HEK293 (cell line): Measurements from ENCODE around the gene SIPA1.
"Not testable (repeated sequence)": the region's sequence is repeated elsewhere in the genome, so short reads cannot be mapped to it uniquely, and the experiment has no call there.

Experiments
- CTCF ChIA-PET: fragments of 350-600 bp; formaldehyde crosslinking; extraction: SDS; loops from one replicate; lab custom pipeline; 2021; ENCODE audit warnings: antibody characterized with exemption; lab: Yijun Ruan, JAX
- POLR2A ChIA-PET: fragments of 300-600 bp; formaldehyde crosslinking; extraction: SDS; loops from one replicate; lab custom pipeline; 2020; ENCODE audit warnings: antibody characterized with exemption, inconsistent platforms; lab: Yijun Ruan, JAX
- H3K27ac ChIP-seq: fragments of 200-500 bp; sonication (Bioruptor generic); 2 replicates; pipeline ENCODE4 v1.5.1; 2014; ENCODE audit warnings: low read depth, low read length, control low read depth, inconsistent platforms; ENCODE audit errors: extremely low read depth
- H3K36me3 ChIP-seq, 2 experiments: fragments of 200-500 bp in 1 of 2; sonication (Bioruptor generic) in 1 of 2; 1 replicate in 1 of 2; 2 replicates in 1 of 2; pipeline ENCODE4 v1.5.1; 2014 to 2017; ENCODE audit warnings: inconsistent platforms in 2 of 2, low read length in 2 of 2; ENCODE audit not compliant: control insufficient read depth in 2 of 2, insufficient read depth in 1 of 2
- H3K4me1 ChIP-seq: fragments of 200-500 bp; sonication (Bioruptor generic); 2 replicates; pipeline ENCODE4 v1.5.1; 2014; ENCODE audit warnings: mild to moderate bottlenecking, low read length, inconsistent platforms; ENCODE audit not compliant: control insufficient read depth, insufficient read depth
- H3K4me3 ChIP-seq: 2 replicates; pipeline ENCODE4 v1.5.1; 2011; ENCODE audit warnings: low read depth, mild to moderate bottlenecking, control low read depth, low read length, moderate library complexity
- H3K9me3 ChIP-seq: fragments of 200-500 bp; sonication (Bioruptor generic); 2 replicates; pipeline ENCODE4 v1.5.1; 2014; ENCODE audit warnings: low read depth, low read length, inconsistent platforms; ENCODE audit not compliant: control insufficient read depth, insufficient read depth
- BCL11B ChIP-seq: fragments of 450-650 bp; formaldehyde crosslinking; IDR thresholded peaks from 2 replicates; pipeline ENCODE4 v1.5.1; 2016; ENCODE audit warnings: low read depth, missing biosample characterization, missing genetic modification characterization
- MEIS1 ChIP-seq: sonication (generic); formaldehyde crosslinking; IDR thresholded peaks from 2 replicates; pipeline ENCODE4 v1.8.1; 2022; ENCODE audit warnings: missing genetic modification reagents, mild to moderate bottlenecking, borderline replicate concordance
- OVOL3 ChIP-seq: fragments of 450-650 bp; formaldehyde crosslinking; IDR thresholded peaks from 2 replicates; pipeline ENCODE4 v1.5.1; 2016; ENCODE audit warnings: missing biosample characterization, missing genetic modification characterization
- PRDM4 ChIP-seq: fragments of 450-650 bp; formaldehyde crosslinking; IDR thresholded peaks from 2 replicates; pipeline ENCODE4 v1.5.1; 2017; ENCODE audit warnings: missing biosample characterization, missing genetic modification characterization
- ZBTB21 ChIP-seq: fragments of 450-650 bp; formaldehyde crosslinking; IDR thresholded peaks from 2 replicates; pipeline ENCODE4 v1.5.1; 2017; ENCODE audit warnings: missing biosample characterization, missing genetic modification characterization
- ZFP37 ChIP-seq: fragments of 450-650 bp; formaldehyde crosslinking; IDR thresholded peaks from 2 replicates; pipeline ENCODE4 v1.5.1; 2016; ENCODE audit warnings: missing biosample characterization, missing genetic modification characterization
- ZIC2 ChIP-seq: fragments of 450-650 bp; formaldehyde crosslinking; IDR thresholded peaks from 2 replicates; pipeline ENCODE4 v1.5.1; 2016; ENCODE audit warnings: missing biosample characterization, missing genetic modification characterization
- ZNF37A ChIP-seq: fragments of 450-650 bp; IDR thresholded peaks from 2 replicates; pipeline ENCODE4 v1.5.1; 2018; ENCODE audit warnings: missing biosample characterization, missing genetic modification characterization
- ZNF433 ChIP-seq: fragments of 450-650 bp; formaldehyde crosslinking; IDR thresholded peaks from 2 replicates; pipeline ENCODE4 v1.5.1; 2016; ENCODE audit warnings: missing biosample characterization, missing genetic modification characterization, low read depth
- ZNF558 ChIP-seq: fragments of 450-650 bp; formaldehyde crosslinking; IDR thresholded peaks from 2 replicates; pipeline ENCODE4 v1.5.1; 2016; ENCODE audit warnings: missing biosample characterization, missing genetic modification characterization
- ZNF560 ChIP-seq: fragments of 450-650 bp; formaldehyde crosslinking; IDR thresholded peaks from 2 replicates; pipeline ENCODE4 v1.5.1; 2017; ENCODE audit warnings: missing biosample characterization, missing genetic modification characterization, borderline replicate concordance
- ZNF658 ChIP-seq: fragments of 450-650 bp; formaldehyde crosslinking; IDR thresholded peaks from 2 replicates; pipeline ENCODE4; 2016; ENCODE audit warnings: missing biosample characterization, missing genetic modification characterization
- ZNF707 ChIP-seq: fragments of 450-650 bp; formaldehyde crosslinking; IDR thresholded peaks from 2 replicates; pipeline ENCODE4 v1.5.1; 2016; ENCODE audit warnings: missing biosample characterization, missing genetic modification characterization
- ZNF747 ChIP-seq: fragments of 450-650 bp; formaldehyde crosslinking; IDR thresholded peaks from 2 replicates; pipeline ENCODE4 v1.5.1; 2016; ENCODE audit warnings: missing biosample characterization, missing genetic modification characterization
- ZNF792 ChIP-seq: fragments of 450-650 bp; formaldehyde crosslinking; IDR thresholded peaks from 2 replicates; pipeline ENCODE4 v1.5.1; 2016; ENCODE audit warnings: missing biosample characterization, missing genetic modification characterization
- ZSCAN30 ChIP-seq: fragments of 450-650 bp; IDR thresholded peaks from 2 replicates; pipeline ENCODE4 v1.5.1; 2018; ENCODE audit warnings: missing biosample characterization, mild to moderate bottlenecking, missing genetic modification characterization, moderate library complexity

Gene SIPA1

GRCh38 chr11:65637032-65637557, 806 bp upstream of the SIPA1 start (continued):
- TF ChIP-seq PRDM4 (tag by site-specific recombination) (peak; percentile 35; the same call in 1 of the 2 replicates), ZBTB21 (tag by site-specific recombination) (no peak), ZFP37 (no peak), BCL11B (tag by site-specific recombination) (peak; percentile 96), ZSCAN30 (tag by site-specific recombination) (no peak)

GRCh38 chr11:65639228-65639597, 1.3 kb downstream of the SIPA1 start:
- H3K36me3 ChIP-seq: peaks cover 0 to 53% of the 10 kb centered on the region in 2 experiments; a peak in 1 of 3 replicates
- H3K4me3 ChIP-seq, H3K9me3 ChIP-seq, H3K27ac ChIP-seq, H3K4me1 ChIP-seq: not testable (repeated sequence)
- POLR2A ChIA-PET: interaction anchor here (1.2 to 4.4 kb wide), 5 partner anchors 12 to 73 kb away, joined by 3 to 50 read pairs (median 19); partner anchors contain the start of genes KAT5, PCNX3 and RELA
- CTCF ChIA-PET: interaction anchor here (0.6 to 0.9 kb wide), 3 partner anchors 87 to 336 kb away, joined by 3 read pairs; no protein-coding TSS in a partner anchor

GRCh38 chr11:65639623-65640482, 2.0 kb downstream of the SIPA1 start:
- Histone ChIP-seq H3K4me1 (no peaks in the 10 kb centered on the region), H3K36me3 (peaks cover 0 to 48% of the 10 kb centered on the region in 2 experiments; a peak in 1 of 3 replicates), H3K4me3 (no peak overlapping the region), H3K27ac (no peak overlapping the region), H3K9me3 (no peaks in the 10 kb centered on the region)
- TF ChIP-seq MEIS1 (CRISPR knock-in tag) (no peak), ZNF707 (tag by site-specific recombination) (no peak), OVOL3 (no peak), ZNF560 (tag by site-specific recombination) (no peak), ZNF658 (tag by site-specific recombination) (no peak), ZNF558 (no peak), ZNF747 (tag by site-specific recombination) (no peak), ZNF433 (tag by site-specific recombination) (no peak), ZNF37A (no peak), ZIC2 (no peak), ZNF792 (tag by site-specific recombination) (no peak)
- POLR2A ChIA-PET: interaction anchor here (0.6 to 4.4 kb wide), 4 partner anchors 11 to 175 kb away, joined by 4 to 50 read pairs (median 20); partner anchors contain the start of genes PCNX3 and RELA
- CTCF ChIA-PET: interaction anchor here (0.6 kb wide), 2 partner anchors 13 to 95 kb away, joined by 5 read pairs; no protein-coding TSS in a partner anchor
